ENCODE measurements around the gene RRP7A. TPM values are rescaled to one million over a fixed set of nuclear protein-coding genes. Genes with fewer than 3 reads are reported as not detected.
"Not testable (repeated sequence)": the region's sequence is repeated elsewhere in the genome, so short reads cannot be mapped to it uniquely, and the experiment has no call there.

Gene RRP7A
- total and polyA plus RNA-seq, 4 donors: 8.6 to 12.1 (median 10.3) TPM

DNA sequence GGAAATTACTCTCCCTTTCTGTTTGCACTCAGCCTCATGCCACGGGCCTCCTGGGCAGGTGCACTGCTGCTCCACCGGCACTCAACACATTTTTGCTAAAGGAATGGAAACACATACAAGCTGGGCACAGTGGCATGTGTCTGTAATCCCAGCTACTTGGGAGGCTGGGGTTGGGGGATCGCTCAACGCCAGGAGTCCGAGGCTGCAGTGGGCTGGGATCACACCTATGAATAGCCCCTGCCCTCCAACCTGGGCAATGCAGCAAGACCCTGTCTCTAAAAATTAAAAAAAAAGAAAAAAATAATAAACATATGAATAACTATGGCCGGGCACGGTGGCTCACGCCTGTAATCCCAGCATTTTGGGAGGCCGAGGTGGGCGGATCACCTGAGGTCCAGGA lies 30.6 kb downstream of the RRP7A start (continued):
- TF ChIP-seq, protein P1, sequence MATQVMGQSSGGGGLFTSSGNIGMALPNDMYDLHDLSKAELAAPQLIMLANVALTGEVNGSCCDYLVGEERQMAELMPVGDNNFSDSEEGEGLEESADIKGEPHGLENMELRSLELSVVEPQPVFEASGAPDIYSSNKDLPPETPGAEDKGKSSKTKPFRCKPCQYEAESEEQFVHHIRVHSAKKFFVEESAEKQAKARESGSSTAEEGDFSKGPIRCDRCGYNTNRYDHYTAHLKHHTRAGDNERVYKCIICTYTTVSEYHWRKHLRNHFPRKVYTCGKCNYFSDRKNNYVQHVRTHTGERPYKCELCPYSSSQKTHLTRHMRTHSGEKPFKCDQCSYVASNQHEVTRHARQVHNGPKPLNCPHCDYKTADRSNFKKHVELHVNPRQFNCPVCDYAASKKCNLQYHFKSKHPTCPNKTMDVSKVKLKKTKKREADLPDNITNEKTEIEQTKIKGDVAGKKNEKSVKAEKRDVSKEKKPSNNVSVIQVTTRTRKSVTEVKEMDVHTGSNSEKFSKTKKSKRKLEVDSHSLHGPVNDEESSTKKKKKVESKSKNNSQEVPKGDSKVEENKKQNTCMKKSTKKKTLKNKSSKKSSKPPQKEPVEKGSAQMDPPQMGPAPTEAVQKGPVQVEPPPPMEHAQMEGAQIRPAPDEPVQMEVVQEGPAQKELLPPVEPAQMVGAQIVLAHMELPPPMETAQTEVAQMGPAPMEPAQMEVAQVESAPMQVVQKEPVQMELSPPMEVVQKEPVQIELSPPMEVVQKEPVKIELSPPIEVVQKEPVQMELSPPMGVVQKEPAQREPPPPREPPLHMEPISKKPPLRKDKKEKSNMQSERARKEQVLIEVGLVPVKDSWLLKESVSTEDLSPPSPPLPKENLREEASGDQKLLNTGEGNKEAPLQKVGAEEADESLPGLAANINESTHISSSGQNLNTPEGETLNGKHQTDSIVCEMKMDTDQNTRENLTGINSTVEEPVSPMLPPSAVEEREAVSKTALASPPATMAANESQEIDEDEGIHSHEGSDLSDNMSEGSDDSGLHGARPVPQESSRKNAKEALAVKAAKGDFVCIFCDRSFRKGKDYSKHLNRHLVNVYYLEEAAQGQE (IDR thresholded peaks at IDR 0.05): no peak
- no peak for TF ChIP-seq SP1 (IDR thresholded peaks at IDR 0.05)
- no peak for TF ChIP-seq FOXA2 (IDR thresholded peaks at IDR 0.05)

DNA sequence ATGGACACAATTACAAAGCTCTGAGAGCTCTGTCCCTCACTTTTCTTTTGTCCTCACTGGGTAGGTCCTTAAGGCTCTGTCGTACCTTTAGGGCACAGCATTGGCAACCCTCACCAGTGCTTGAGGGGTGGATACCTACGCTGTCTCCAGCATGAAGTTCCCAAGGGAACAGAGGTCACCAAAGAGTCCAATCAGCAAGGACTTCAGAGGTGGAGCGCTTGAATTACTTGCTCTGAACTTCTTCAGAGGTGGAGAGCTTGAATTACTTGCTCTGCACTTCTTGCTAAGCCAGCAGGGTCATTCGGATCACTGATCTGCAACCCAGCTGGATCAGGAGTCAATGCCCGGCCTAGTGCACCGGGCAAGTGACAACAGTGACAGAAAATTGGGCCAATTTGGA lies 35.1 kb downstream of the RRP7A start:
- Histone ChIP-seq H3K36me3 (ENCODE audit: control insufficient read depth in 4 of 4, insufficient read depth in 3 of 4, low read depth in 1 of 4, low read length in 3 of 4) (no peaks in the 10 kb centered on the region), H3K27me3 (ENCODE audit: control insufficient read depth in 4 of 4, insufficient read depth in 4 of 4, low read length in 3 of 4) (no peaks in the 10 kb centered on the region), H3K9me3 (ENCODE audit: control insufficient read depth in 4 of 4, low read length in 3 of 4) (no peaks in the 10 kb centered on the region), H3K9ac (ENCODE audit: low read depth in 1 of 2, low read length in 2 of 2) (no peak overlapping the region), H3K4me1 (ENCODE audit: control insufficient read depth in 4 of 4, insufficient read depth in 4 of 4, low read length in 3 of 4) (no peaks in the 10 kb centered on the region), H3K4me3 (ENCODE audit: low read depth in 1 of 3, low read length in 3 of 3) (no peak overlapping the region), H3K27ac (ENCODE audit: low read depth in 1 of 2, low read length in 2 of 2) (no peak overlapping the region)
- DNase-seq (ENCODE audit: low spot score): no peak
- WGBS: 79% methylated on average over 6 of the region's 6 CpGs
- TF ChIP-seq HNF4A (conservative IDR thresholded peaks at IDR 0.05): no peak
- no peak for TF ChIP-seq FOXA1 (IDR thresholded peaks at IDR 0.05)
- TF ChIP-seq NR2F2 (IDR thresholded peaks at IDR 0.05): no peak
- TF ChIP-seq HNF4G (IDR thresholded peaks at IDR 0.05): no peak
- TF ChIP-seq EGR1 (IDR thresholded peaks at IDR 0.05; ENCODE audit: low read depth in 2 of 2): no peak
- TF ChIP-seq, protein P2, sequence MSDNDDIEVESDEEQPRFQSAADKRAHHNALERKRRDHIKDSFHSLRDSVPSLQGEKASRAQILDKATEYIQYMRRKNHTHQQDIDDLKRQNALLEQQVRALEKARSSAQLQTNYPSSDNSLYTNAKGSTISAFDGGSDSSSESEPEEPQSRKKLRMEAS (IDR thresholded peaks at IDR 0.05): no peak
- no peak for TF ChIP-seq YY1 (IDR thresholded peaks at IDR 0.05)
- no peak for TF ChIP-seq TAF1 (conservative IDR thresholded peaks at IDR 0.05)
- TF ChIP-seq, protein P3, sequence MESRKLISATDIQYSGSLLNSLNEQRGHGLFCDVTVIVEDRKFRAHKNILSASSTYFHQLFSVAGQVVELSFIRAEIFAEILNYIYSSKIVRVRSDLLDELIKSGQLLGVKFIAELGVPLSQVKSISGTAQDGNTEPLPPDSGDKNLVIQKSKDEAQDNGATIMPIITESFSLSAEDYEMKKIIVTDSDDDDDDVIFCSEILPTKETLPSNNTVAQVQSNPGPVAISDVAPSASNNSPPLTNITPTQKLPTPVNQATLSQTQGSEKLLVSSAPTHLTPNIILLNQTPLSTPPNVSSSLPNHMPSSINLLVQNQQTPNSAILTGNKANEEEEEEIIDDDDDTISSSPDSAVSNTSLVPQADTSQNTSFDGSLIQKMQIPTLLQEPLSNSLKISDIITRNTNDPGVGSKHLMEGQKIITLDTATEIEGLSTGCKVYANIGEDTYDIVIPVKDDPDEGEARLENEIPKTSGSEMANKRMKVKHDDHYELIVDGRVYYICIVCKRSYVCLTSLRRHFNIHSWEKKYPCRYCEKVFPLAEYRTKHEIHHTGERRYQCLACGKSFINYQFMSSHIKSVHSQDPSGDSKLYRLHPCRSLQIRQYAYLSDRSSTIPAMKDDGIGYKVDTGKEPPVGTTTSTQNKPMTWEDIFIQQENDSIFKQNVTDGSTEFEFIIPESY (IDR thresholded peaks at IDR 0.05): no peak
- TF ChIP-seq RAD21 (IDR thresholded peaks at IDR 0.05): no peak
- no peak for TF ChIP-seq GABPA (IDR thresholded peaks at IDR 0.05 in 1 of 2, conservative IDR thresholded peaks at IDR 0.05 in 1 of 2)
- TF ChIP-seq, protein P4, sequence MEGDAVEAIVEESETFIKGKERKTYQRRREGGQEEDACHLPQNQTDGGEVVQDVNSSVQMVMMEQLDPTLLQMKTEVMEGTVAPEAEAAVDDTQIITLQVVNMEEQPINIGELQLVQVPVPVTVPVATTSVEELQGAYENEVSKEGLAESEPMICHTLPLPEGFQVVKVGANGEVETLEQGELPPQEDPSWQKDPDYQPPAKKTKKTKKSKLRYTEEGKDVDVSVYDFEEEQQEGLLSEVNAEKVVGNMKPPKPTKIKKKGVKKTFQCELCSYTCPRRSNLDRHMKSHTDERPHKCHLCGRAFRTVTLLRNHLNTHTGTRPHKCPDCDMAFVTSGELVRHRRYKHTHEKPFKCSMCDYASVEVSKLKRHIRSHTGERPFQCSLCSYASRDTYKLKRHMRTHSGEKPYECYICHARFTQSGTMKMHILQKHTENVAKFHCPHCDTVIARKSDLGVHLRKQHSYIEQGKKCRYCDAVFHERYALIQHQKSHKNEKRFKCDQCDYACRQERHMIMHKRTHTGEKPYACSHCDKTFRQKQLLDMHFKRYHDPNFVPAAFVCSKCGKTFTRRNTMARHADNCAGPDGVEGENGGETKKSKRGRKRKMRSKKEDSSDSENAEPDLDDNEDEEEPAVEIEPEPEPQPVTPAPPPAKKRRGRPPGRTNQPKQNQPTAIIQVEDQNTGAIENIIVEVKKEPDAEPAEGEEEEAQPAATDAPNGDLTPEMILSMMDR (IDR thresholded peaks at IDR 0.05; ENCODE audit: low read depth, low read length, missing input control): no peak
- TF ChIP-seq, protein P1 (IDR thresholded peaks at IDR 0.05): no peak
- no peak for TF ChIP-seq SP1 (IDR thresholded peaks at IDR 0.05)

DNA sequence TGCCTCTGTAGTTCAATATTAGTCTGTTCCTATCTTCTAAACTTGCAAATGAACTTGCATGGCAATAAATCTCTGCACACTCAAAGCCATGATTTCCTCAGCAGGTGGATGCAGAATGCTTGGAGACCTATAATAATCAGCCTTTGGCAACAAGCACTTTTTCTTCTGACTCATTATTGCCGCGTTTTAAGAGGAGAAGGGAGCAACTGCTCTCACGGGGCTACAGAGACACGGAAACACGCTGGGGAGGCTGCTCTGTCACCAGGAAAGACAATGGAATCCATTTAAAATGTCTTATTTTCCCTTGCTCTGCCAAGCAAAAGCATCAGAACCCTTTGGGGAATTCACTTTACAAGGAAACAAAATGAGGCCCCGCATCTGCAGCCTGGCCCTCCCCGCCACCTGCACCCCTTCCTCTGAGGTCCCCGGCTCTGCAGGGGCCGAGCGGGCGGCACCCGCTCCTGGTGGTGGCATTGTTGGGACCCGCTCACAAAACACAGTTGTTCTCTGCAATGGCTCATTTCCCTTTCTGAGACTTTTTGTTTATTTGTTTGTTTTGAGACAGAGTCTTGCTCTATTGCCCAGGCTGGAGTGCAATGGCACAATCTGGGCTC lies 35.9 kb downstream of the RRP7A start:
- H3K9ac ChIP-seq (ENCODE audit: low read depth in 1 of 2, low read length in 2 of 2); H3K4me1 ChIP-seq (ENCODE audit: control insufficient read depth in 4 of 4, insufficient read depth in 4 of 4, low read length in 3 of 4); H3K27me3 ChIP-seq (ENCODE audit: control insufficient read depth in 4 of 4, insufficient read depth in 4 of 4, low read length in 3 of 4); H3K4me3 ChIP-seq (ENCODE audit: low read depth in 1 of 3, low read length in 3 of 3); H3K9me3 ChIP-seq (ENCODE audit: control insufficient read depth in 4 of 4, low read length in 3 of 4); H3K36me3 ChIP-seq (ENCODE audit: control insufficient read depth in 4 of 4, insufficient read depth in 3 of 4, low read depth in 1 of 4, low read length in 3 of 4); DNase-seq (ENCODE audit: low spot score); H3K27ac ChIP-seq (ENCODE audit: low read depth in 1 of 2, low read length in 2 of 2): not testable (repeated sequence)
- 67% methylated on average over 3 of the region's 13 CpGs for WGBS
